ENCODE data around the gene EMP1. TPM values are rescaled to one million over a fixed set of nuclear protein-coding genes. Genes with fewer than 3 reads are reported as not detected.

Gene EMP1
- total and polyA plus RNA-seq, 2 donors (not counting 3 experiments of a cell fraction or from before 2014, with no cell fraction given), result 265 to 528 TPM

- H3K36me3 ChIP-seq (ENCODE audit: control insufficient read depth in 2 of 2, extremely low read depth in 1 of 2, insufficient read depth in 2 of 2, low read length in 2 of 2), result no peaks in the 10 kb centered on the region
- TF ChIP-seq EZH2 (IDR thresholded peaks at IDR 0.05; ENCODE audit: borderline replicate concordance, low read depth, low read length, severe bottlenecking) (no peak), MYC (IDR thresholded peaks at IDR 0.05; ENCODE audit: low read depth, low read length) (no peak), CTCF (IDR thresholded peaks at IDR 0.05; ENCODE audit: extremely low read depth in 1 of 2, insufficient read depth in 1 of 2, low read depth in 1 of 2, low read length in 2 of 2) (no peak), FOS (IDR thresholded peaks at IDR 0.05; ENCODE audit: borderline replicate concordance, insufficient read depth, low read length) (no peak), MAX (IDR thresholded peaks at IDR 0.05; ENCODE audit: insufficient read depth, insufficient read length) (no peak), GATA2 (IDR thresholded peaks at IDR 0.05; ENCODE audit: insufficient read depth, insufficient read length, low read depth, low read length) (no peak), POLR2A (IDR thresholded peaks at IDR 0.05; ENCODE audit: low read depth, low read length) (no peak), JUN (IDR thresholded peaks at IDR 0.05; ENCODE audit: borderline replicate concordance, insufficient read depth, insufficient read length, low read depth) (no peak), POLR2AphosphoS5 (IDR thresholded peaks at IDR 0.05; ENCODE audit: insufficient read depth, low read depth, low read length) (no peak)
- H3K27ac ChIP-seq (ENCODE audit: insufficient read depth, low read depth, low read length), result no peak overlapping the region
- H2AFZ ChIP-seq (ENCODE audit: low read depth, low read length), result no peak overlapping the region
- no peak overlapping the region for H3K4me3 ChIP-seq (replicated peaks in 1 of 3; ENCODE audit: insufficient read depth in 1 of 3, low read depth in 1 of 3, low read length in 3 of 3)
- no peaks in the 10 kb centered on the region for H4K20me1 ChIP-seq (replicated peaks; ENCODE audit: control insufficient read depth, extremely low read depth, insufficient read depth, low read length)
- CTCF ChIA-PET, result interaction anchor here (1.3 to 1.5 kb wide), 2 partner anchors 9 to 42 kb away, joined by 3 read pairs; no protein-coding TSS in a partner anchor
- POLR2A ChIA-PET, result no interaction called here
- intact Hi-C loops (cut with micrococcal nuclease), result no loop called here
- H3K4me1 ChIP-seq (ENCODE audit: control insufficient read depth, extremely low read depth, insufficient read depth, low read length), result peaks cover 16% of the 10 kb centered on the region
- no TSS peak for BruUV-seq (replicated peaks)
- H3K9me3 ChIP-seq (replicated peaks; ENCODE audit: control insufficient read depth, insufficient read depth, low read length), result no peaks in the 10 kb centered on the region
- FAIRE-seq (no peak), DNase-seq (ENCODE audit: low read depth, low spot score) (no peak)
- no peaks in the 10 kb centered on the region for H3K79me2 ChIP-seq (ENCODE audit: control insufficient read depth, insufficient read depth, low read length)
- H3K27me3 ChIP-seq (ENCODE audit: control insufficient read depth in 2 of 2, insufficient read depth in 2 of 2, low read length in 2 of 2), result peaks cover 0 to 4% of the 10 kb centered on the region in 2 experiments
- no peak overlapping the region for H3K9ac ChIP-seq (replicated peaks; ENCODE audit: extremely low read depth, insufficient read depth, low read length)
- dilution Hi-C loops (cut with MboI; ENCODE audit: extremely low pct_ligation_motif_present, low sequenced_read_pairs), result no loop called here
- no peaks in the 10 kb centered on the region for H3K9me1 ChIP-seq (replicated peaks; ENCODE audit: control insufficient read depth, extremely low read depth, insufficient read depth, low read length)
- no peak overlapping the region for H3K4me2 ChIP-seq (ENCODE audit: insufficient read depth, low read length)
Observed at GRCh38 chr12:13252616-13253015, 56.1 kb downstream of the EMP1 start.

Measured in endothelial cell of umbilical vein (primary cell).